Choroid plexus epithelial cell (primary cell): ENCODE data around the gene A2ML1.
"Not testable (repeated sequence)": the region's sequence is repeated elsewhere in the genome, so short reads cannot be mapped to it uniquely, and the experiment has no call there.

Source experiments
- DNase-seq: peaks from one replicate; pipeline ENCODE4 v3.0.0-alpha.2; 2010; ENCODE audit warnings: low read depth
- H3K4me3 ChIP-seq: 2 replicates; pipeline ENCODE4 v1.5.1; 2011; ENCODE audit warnings: low read depth, mild to moderate bottlenecking, control low read depth, low read length, moderate library complexity
- CTCF ChIP-seq: conservative IDR thresholded peaks from 2 replicates; pipeline ENCODE4 v1.5.1; 2011; ENCODE audit warnings: low read depth, mild to moderate bottlenecking, control low read depth, inconsistent platforms, low read length, moderate library complexity

Gene A2ML1

DNA sequence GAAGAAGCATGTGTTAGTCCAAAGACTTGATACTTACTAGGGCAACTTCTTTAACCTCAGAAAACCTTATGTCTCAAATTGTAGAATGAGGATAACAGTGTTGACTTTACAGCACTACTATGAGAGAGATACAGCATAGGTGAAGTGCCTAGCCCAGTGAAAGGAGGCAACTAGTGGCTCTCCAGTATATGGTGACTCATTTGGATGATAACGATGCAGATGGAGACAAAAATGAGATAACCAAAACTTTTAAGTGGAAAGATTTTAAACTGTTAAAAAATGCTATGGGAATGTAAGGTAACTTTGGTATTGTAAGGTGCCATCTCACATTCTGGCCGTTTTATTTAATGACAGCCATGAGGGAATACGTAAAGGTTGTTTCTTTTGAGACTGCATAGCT is 94.6 kb downstream of the A2ML1 start:
- TF ChIP-seq CTCF = no peak
- H3K4me3 ChIP-seq = no peak overlapping the region
- no peak for DNase-seq

GRCh38 chr12:8917751-8918150 is 95.3 kb downstream of the A2ML1 start:
- DNase-seq = peak; percentile 14
- no peak for TF ChIP-seq CTCF
- H3K4me3 ChIP-seq = no peak overlapping the region

GRCh38 chr12:8919643-8920042 is 97.2 kb downstream of the A2ML1 start:
- not testable (repeated sequence) for DNase-seq, H3K4me3 ChIP-seq

GRCh38 chr12:8922544-8922943 is 100.1 kb downstream of the A2ML1 start:
- no peak overlapping the region for H3K4me3 ChIP-seq
- no peak for DNase-seq
- TF ChIP-seq CTCF = no peak
